SK-N-SH treated with all-trans-retinoic acid at 6 μM for 48 hours (cell line): ENCODE data around the gene ARSB.

Experiments used
- ARNTL ChIP-seq: fragments of 450-650 bp; formaldehyde crosslinking; IDR thresholded peaks from 2 replicates; pipeline ENCODE4 v1.5.0; 2020; ENCODE audit warnings: low read depth, mild to moderate bottlenecking, moderate library complexity, borderline replicate concordance
- CSRNP3 ChIP-seq: fragments of 250-450 bp; sonication (Bioruptor Pico); IDR thresholded peaks from 2 replicates; pipeline ENCODE4 v1.5.1; 2021; ENCODE audit warnings: mild to moderate bottlenecking, moderate library complexity
- GLIS3 ChIP-seq: fragments of 250-450 bp; sonication (Bioruptor Pico); IDR thresholded peaks from 2 replicates; pipeline ENCODE4 v1.5.0; 2020; ENCODE audit warnings: mild to moderate bottlenecking, moderate library complexity
- PATZ1 ChIP-seq: fragments of 250-450 bp; sonication (Bioruptor Pico); IDR thresholded peaks from 2 replicates; pipeline ENCODE4 v1.8.0; 2020; ENCODE audit warnings: mild to moderate bottlenecking, moderate library complexity, borderline replicate concordance
- RARB ChIP-seq: fragments of 250-450 bp; sonication (Bioruptor Pico); IDR thresholded peaks from 2 replicates; pipeline ENCODE4 v1.8.0; 2021; ENCODE audit warnings: mild to moderate bottlenecking, moderate library complexity
- SNAI2 ChIP-seq: fragments of 250-450 bp; sonication (Bioruptor Pico); IDR thresholded peaks from 2 replicates; pipeline ENCODE4 v1.5.0; 2020; ENCODE audit warnings: mild to moderate bottlenecking, moderate library complexity
- TOX ChIP-seq: fragments of 250-450 bp; sonication (Bioruptor Pico); IDR thresholded peaks from 2 replicates; pipeline ENCODE4 v1.8.0; 2021; ENCODE audit warnings: mild to moderate bottlenecking, moderate library complexity, borderline replicate concordance
- ZFP3 ChIP-seq: fragments of 250-450 bp; sonication (Bioruptor Pico); IDR thresholded peaks from 2 replicates; pipeline ENCODE4 v1.5.0; 2020; ENCODE audit warnings: mild to moderate bottlenecking, moderate library complexity
- ZNF565 ChIP-seq: fragments of 450-650 bp; formaldehyde crosslinking; conservative IDR thresholded peaks from 2 replicates; pipeline ENCODE4 v1.5.0; 2020; ENCODE audit warnings: low read depth, mild to moderate bottlenecking, moderate library complexity
- ZNF70 ChIP-seq: fragments of 450-650 bp; formaldehyde crosslinking; IDR thresholded peaks from 2 replicates; pipeline ENCODE4 v1.5.0; 2020; ENCODE audit warnings: mild to moderate bottlenecking, moderate library complexity
- ZNF8 ChIP-seq: fragments of 450-650 bp; formaldehyde crosslinking; IDR thresholded peaks from 2 replicates; pipeline ENCODE4 v1.5.0; 2020; ENCODE audit warnings: mild to moderate bottlenecking, moderate library complexity
- TF ChIP-seq, protein P1 (sequence below): fragments of 250-450 bp; sonication (Bioruptor Pico); IDR thresholded peaks from 2 replicates; pipeline ENCODE4 v1.5.0; 2020; ENCODE audit warnings: mild to moderate bottlenecking, moderate library complexity
- TF ChIP-seq, protein P2 (sequence below): fragments of 250-450 bp; sonication (Bioruptor Pico); IDR thresholded peaks from 2 replicates; pipeline ENCODE4 v1.8.0; 2021; ENCODE audit warnings: low read depth, mild to moderate bottlenecking, moderate library complexity, borderline replicate concordance

DNA sequence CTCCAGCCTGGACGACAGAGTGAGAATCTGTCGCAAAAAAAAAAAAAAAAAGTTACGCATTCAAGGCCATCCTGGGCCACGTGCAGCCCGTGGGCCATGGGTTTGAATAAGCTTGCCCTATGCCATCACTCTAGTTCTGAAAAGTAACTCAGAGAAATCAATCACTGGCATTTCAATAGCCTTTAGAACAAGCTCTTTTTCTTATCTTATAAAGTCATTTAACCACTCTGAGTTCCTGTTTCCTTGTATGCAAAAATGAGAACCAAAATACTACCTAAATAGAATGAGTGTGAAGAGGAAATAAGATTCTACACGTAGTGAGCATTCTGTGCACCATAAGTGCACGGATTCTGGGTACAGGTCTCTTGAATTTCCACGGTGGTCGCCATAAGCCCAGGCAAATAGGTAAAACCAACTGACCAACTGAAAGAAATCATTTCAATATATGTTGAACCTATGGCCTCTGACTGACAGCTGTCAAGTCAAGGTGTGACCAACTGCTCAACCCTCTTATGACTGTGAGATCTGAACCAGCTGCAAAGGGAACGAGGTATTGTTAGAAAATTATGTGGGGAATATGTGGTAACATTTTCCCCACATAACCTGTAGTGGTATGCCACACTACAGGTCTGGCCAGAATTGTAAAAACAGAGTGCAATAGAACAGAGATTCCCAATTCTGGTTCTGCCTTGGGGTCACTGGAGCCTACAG, 192.6 kb downstream of the ARSB start:
- no peak for TF ChIP-seq TOX (CRISPR knock-in tag)
- no peak for TF ChIP-seq RARB
- TF ChIP-seq ZFP3 (CRISPR knock-in tag) = no peak
- no peak for TF ChIP-seq SNAI2 (CRISPR knock-in tag)
- TF ChIP-seq ZNF8 (CRISPR knock-in tag) = no peak
- no peak for TF ChIP-seq CSRNP3 (CRISPR knock-in tag)
- TF ChIP-seq PATZ1 (CRISPR knock-in tag) = no peak
- no peak for TF ChIP-seq ZNF70 (CRISPR knock-in tag)
- TF ChIP-seq, protein P1, sequence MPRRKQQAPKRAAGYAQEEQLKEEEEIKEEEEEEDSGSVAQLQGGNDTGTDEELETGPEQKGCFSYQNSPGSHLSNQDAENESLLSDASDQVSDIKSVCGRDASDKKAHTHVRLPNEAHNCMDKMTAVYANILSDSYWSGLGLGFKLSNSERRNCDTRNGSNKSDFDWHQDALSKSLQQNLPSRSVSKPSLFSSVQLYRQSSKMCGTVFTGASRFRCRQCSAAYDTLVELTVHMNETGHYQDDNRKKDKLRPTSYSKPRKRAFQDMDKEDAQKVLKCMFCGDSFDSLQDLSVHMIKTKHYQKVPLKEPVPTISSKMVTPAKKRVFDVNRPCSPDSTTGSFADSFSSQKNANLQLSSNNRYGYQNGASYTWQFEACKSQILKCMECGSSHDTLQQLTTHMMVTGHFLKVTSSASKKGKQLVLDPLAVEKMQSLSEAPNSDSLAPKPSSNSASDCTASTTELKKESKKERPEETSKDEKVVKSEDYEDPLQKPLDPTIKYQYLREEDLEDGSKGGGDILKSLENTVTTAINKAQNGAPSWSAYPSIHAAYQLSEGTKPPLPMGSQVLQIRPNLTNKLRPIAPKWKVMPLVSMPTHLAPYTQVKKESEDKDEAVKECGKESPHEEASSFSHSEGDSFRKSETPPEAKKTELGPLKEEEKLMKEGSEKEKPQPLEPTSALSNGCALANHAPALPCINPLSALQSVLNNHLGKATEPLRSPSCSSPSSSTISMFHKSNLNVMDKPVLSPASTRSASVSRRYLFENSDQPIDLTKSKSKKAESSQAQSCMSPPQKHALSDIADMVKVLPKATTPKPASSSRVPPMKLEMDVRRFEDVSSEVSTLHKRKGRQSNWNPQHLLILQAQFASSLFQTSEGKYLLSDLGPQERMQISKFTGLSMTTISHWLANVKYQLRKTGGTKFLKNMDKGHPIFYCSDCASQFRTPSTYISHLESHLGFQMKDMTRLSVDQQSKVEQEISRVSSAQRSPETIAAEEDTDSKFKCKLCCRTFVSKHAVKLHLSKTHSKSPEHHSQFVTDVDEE (CRISPR knock-in tag) = no peak
- TF ChIP-seq, protein P2, sequence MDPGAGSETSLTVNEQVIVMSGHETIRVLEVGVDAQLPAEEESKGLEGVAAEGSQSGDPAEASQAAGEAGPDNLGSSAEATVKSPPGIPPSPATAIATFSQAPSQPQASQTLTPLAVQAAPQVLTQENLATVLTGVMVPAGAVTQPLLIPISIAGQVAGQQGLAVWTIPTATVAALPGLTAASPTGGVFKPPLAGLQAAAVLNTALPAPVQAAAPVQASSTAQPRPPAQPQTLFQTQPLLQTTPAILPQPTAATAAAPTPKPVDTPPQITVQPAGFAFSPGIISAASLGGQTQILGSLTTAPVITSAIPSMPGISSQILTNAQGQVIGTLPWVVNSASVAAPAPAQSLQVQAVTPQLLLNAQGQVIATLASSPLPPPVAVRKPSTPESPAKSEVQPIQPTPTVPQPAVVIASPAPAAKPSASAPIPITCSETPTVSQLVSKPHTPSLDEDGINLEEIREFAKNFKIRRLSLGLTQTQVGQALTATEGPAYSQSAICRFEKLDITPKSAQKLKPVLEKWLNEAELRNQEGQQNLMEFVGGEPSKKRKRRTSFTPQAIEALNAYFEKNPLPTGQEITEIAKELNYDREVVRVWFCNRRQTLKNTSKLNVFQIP (CRISPR knock-in tag) = no peak
- no peak for TF ChIP-seq ZNF565 (CRISPR knock-in tag)
- no peak for TF ChIP-seq ARNTL
- no peak for TF ChIP-seq GLIS3
